Activated CD4-positive, alpha-beta T cell treated with anti-CD3 and anti-CD28 coated beads for 48 hours (primary cell): ENCODE results near the gene PLCB1.

ENCODE experiments used
- DNase-seq: peaks from one replicate; pipeline ENCODE4 v3.0.0-alpha.2; 2020

The PLCB1 gene

GRCh38 chr20:8305449-8305978, 173.4 kb downstream of the PLCB1 start:
- DNase-seq, result peak; percentile 76

DNA sequence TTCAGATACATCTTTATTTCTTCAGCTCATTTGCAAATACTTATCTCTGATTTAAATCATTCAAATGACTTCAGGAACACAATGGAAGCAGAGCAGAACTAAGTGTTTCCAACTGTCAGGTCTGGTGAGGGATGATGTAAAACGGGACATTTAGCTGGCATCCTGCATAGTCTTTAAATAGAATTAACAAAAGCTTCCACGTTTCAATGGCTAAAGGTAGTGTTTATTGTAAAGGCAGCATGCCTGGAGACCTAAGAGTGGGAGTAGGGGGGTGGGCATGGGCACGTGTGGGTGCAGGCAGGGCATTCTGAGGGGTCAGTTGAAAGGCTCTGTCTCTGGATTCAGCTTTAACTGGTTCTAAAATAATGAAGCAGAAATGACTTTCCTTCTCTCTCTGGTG, 174.9 kb downstream of the PLCB1 start:
- no peak for DNase-seq

GRCh38 chr20:8309634-8310033, 177.6 kb downstream of the PLCB1 start:
- DNase-seq, result no peak

GRCh38 chr20:8310618-8311017, 178.6 kb downstream of the PLCB1 start:
- no peak for DNase-seq

- DNase-seq, result no peak
These were observed 181.0 kb downstream of the PLCB1 start for GRCh38 chr20:8313073-8313472.

GRCh38 chr20:8315639-8316573, 183.8 kb downstream of the PLCB1 start:
- DNase-seq, result no peak

DNA sequence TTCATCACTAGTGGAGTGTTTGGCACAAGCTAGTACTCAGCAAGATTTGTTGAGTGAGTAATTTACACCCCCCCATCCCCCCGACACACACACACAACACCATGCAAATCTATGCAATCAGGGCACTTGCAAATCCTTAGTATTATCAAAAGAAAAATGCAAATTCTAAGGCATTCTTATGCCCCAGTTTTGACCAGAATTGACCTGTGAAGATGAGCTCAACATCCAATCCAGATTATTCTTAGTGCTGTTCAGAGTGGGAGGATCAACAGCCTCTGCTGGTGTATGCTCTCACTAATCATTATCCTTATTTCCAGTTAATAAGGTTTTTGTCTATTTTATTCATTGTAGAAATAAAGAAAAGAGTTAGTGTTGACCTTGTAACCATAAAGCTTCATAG, 185.4 kb downstream of the PLCB1 start:
- DNase-seq, result no peak

DNA sequence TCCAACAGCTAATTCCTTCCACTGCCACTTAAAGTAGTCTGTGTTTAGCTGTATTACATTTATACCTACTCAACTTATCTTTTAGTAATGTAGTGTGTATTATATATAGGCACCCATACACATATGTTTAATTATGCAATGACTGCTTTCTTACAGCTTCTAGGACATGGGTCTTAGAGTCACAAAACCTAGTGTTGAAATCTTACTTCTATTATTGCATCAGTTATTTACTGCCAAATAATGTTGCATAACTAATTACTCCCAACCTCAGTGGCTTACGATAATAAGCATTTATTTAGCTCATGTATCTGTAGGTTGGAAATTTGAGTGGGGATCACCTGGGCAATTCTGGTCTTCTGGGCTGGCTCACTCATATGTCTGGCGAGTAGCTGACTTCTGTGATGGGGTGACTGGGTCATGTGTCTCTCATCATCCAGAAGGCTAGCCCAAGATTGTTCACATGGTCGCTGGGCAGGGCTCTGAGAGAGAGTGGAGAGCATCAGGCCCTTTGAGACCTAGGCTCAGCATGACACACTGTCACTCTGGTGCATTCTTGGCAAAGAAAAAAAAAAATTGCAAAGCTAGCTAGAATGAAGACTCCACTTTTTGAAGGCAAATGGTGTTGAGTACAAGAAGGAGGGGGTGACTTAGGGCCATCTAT, 187.0 kb downstream of the PLCB1 start:
- DNase-seq, result no peak

- no peak for DNase-seq
These were observed 188.2 kb downstream of the PLCB1 start for GRCh38 chr20:8320306-8320705.

DNA sequence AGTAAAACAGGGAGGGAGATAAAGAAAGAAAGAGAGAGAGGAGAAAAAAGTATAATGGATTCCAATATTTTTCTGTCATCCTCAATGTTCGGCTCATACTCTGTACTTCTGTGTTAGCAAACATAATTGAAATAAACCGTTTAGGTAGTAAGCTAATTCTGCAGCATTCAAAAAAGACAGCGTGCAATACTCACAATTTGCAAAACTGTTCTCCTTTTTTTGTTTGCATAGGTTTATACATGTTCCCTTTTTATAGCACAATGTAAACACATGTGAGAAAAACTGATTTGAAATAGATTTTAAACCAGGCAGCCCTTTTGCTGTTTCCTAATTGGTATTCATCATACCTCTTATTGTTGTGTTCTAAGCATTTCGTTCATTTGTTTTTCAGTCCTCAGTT, 188.9 kb downstream of the PLCB1 start:
- no peak for DNase-seq

DNA sequence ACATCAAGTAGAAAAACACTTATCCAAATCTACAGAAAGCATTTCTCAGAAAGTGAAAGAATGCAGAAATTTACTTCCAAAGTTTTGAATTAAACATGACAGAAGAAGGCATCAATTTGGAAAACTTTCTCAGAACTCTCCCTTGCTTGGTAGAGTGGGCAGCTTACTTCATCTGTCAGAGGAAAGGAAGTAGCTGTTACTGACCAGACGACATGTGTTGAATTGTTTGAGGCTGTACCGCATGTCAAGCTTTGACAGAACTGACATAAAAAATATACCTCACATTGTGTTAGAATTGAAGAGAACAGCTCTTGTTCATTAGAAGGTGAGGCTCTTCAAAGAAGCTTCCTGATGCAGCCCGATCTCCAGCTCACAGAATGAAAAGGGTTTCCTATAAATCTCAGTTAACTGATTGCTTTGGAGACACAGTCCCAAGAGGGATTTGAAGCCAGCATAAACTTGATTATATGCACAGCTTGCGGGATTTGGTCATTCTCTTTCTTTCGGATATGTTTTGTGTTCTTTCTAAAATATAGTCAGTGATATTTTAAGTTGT, 190.7 kb downstream of the PLCB1 start:
- no peak for DNase-seq

DNA sequence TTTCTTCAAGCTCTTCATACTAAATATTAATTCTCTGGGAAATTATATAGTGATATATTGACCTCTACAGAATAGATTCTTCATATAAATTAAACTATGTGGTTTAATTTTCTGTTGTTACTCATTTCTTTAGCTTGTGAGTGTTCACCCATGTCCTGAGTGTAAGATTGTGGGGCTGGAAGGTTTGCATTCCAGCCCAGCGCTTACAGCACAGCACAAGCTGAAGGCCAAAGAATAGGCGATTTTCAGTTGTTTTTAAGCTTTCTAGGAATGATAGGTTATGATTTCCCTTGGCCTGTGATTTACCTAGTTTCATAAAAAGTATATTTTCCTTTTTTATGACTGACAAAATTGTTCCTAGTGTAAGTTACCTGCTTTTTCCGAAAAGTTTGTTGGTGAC, 194.1 kb downstream of the PLCB1 start:
- no peak for DNase-seq

DNA sequence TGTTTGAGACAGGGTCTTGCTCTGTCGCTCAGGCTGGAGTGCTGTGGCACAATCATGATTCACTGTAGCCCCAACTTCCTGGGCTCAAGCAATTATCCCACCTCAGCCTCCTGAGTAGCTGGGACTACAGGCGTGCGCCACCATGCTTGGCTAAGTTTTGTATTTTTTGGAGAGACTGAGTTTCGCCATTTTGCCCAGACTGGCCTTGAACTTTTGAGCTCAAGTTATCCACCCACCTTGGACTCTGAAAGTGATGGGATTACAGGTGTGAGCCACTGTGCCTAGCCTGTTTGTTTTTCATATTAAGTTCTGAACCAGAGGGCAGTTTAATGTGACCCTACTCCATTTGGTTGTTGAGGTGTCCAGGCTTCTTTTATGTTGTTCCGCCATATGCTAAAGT, 194.8 kb downstream of the PLCB1 start:
- no peak for DNase-seq

- DNase-seq, result no peak
These were observed 196.1 kb downstream of the PLCB1 start for GRCh38 chr20:8328189-8328588.

DNA sequence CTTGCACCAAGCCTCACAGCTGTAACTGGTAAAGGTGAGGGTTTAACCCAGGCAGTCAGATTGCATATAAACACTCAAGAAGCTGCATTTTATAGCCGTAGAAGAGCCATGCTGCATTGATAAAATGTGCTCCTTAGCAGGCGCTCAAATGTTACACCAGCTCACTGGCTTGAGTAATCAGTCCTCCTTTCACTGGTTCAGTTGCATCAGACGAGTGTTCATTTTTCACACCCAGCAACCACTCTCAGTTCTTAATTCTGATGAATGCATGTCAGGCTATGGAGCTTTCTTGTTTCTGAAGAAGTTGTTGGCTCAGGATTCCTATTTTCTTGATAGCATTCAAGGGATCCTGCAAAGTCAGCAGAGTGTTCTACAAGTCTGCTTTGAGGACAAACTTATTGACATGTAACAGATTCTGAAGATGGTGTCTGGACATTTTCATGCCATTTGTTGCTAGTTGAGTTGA, 198.3 kb downstream of the PLCB1 start:
- no peak for DNase-seq

- DNase-seq, result no peak
These were observed 199.0 kb downstream of the PLCB1 start for GRCh38 chr20:8330785-8331695.

DNA sequence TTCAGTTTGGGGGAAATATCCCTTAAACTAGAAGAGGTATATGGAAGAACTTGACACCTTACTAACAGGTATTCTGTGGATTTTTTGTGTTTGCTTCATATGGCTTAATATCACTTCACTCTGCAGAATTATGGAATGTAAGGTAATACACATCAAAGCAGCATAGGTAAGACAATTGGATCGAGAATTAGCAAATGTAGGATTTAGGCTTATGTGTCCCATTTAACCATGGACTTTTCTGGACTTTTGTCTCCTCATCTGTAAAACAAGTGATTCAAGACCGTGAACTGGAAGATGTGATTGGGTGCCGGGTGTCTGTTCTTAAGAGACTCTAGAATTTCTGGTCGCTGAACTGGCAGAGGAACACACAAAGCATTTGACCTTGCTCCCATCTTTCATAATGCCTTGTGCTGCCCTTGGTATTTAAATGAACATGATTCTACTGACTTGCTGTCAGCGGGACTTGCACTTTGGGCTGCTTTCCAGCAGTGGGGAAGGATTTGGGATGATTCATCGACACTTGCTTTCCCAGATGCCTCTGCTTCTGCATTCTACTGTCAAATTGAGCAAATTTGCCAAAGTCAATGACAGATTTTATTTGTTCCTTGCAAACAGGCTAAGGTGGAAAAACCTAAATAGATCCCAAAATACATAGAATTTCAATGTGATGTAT, 199.8 kb downstream of the PLCB1 start:
- no peak for DNase-seq

DNA sequence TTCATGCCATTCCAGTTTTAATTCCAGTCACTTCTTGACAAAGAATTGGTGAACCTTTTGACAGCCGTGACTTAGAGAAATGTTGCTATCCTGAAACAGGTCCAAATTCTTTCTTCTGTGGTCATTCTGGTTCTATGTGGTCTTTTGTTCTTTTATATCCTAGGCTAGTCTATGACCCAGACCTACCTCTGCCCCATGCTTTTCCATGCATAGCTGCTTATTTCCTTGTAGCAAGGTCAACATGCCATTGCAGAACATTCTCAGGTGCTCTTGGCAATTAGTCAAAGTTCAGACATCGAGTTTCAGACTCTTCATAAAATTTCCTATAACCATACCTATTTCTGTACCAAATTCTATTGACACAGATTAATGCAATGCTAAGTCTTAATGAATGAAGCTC, 202.6 kb downstream of the PLCB1 start:
- DNase-seq, result no peak

- DNase-seq, result no peak
These were observed 203.0 kb downstream of the PLCB1 start for GRCh38 chr20:8335059-8335458.

- DNase-seq, result no peak
These were observed 203.6 kb downstream of the PLCB1 start for GRCh38 chr20:8335495-8336195.

- DNase-seq, result no peak
These were observed 207.3 kb downstream of the PLCB1 start for GRCh38 chr20:8339349-8339748.
